HFFc6 (cell line): Measurements from ENCODE around the gene ACVR2B. TPM values are rescaled to one million over a fixed set of nuclear protein-coding genes. Genes with fewer than 3 reads are reported as not detected.

Source experiments
- DNase-seq: peaks from one replicate; pipeline ENCODE4 v3.0.0-alpha.2; 2018
- H3K27ac Mint-ChIP-seq: 2 replicates; pipeline ENCODE4 v1.8.0; 2020; ENCODE audit warnings: mild to moderate bottlenecking, mixed read lengths
- H3K27me3 Mint-ChIP-seq: 2 replicates; pipeline ENCODE4 v1.8.0; 2021; ENCODE audit warnings: mild to moderate bottlenecking, moderate library complexity, mixed read lengths; ENCODE audit not compliant: insufficient read depth
- H3K36me3 Mint-ChIP-seq: 2 replicates; pipeline ENCODE4 v1.8.0; 2021; ENCODE audit warnings: low read depth, mixed read lengths
- H3K4me1 Mint-ChIP-seq: 2 replicates; pipeline ENCODE4 v1.8.0; 2020; ENCODE audit warnings: low read depth, mixed read lengths
- H3K4me3 Mint-ChIP-seq: 2 replicates; pipeline ENCODE4 v1.8.0; 2020; ENCODE audit warnings: mild to moderate bottlenecking, moderate library complexity, mixed read lengths
- H3K9me3 Mint-ChIP-seq: 2 replicates; pipeline ENCODE4 v1.8.0; 2020; ENCODE audit warnings: mild to moderate bottlenecking, mixed read lengths
- total RNA-seq, 6 experiments: library from RNA; stranded (reverse); fragmentation: NEBNext Ultra II Directional; extraction: Animal tissue kit (Norgen Biotek cat#: 25700); gene quantifications; 2 replicates in 1 of 6; 3 replicates in 5 of 6; pipeline ENCODE4 v1.2.3, GENCODE V29; 2021
- TF ChIP-seq, protein P1 (sequence below): fragments of 200-600 bp; sonication (generic); IDR thresholded peaks from 2 replicates; pipeline ENCODE4 v1.5.0; 2021; ENCODE audit warnings: antibody characterized with exemption, mild to moderate bottlenecking

Gene ACVR2B
- total RNA-seq, 6 experiments from 2014 or later: 1.1 to 1.6 (median 1.3) TPM

GRCh38 chr3:38469852-38470251 lies 16.2 kb downstream of the ACVR2B start:
- TF ChIP-seq, protein P1, sequence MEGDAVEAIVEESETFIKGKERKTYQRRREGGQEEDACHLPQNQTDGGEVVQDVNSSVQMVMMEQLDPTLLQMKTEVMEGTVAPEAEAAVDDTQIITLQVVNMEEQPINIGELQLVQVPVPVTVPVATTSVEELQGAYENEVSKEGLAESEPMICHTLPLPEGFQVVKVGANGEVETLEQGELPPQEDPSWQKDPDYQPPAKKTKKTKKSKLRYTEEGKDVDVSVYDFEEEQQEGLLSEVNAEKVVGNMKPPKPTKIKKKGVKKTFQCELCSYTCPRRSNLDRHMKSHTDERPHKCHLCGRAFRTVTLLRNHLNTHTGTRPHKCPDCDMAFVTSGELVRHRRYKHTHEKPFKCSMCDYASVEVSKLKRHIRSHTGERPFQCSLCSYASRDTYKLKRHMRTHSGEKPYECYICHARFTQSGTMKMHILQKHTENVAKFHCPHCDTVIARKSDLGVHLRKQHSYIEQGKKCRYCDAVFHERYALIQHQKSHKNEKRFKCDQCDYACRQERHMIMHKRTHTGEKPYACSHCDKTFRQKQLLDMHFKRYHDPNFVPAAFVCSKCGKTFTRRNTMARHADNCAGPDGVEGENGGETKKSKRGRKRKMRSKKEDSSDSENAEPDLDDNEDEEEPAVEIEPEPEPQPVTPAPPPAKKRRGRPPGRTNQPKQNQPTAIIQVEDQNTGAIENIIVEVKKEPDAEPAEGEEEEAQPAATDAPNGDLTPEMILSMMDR: no peak
- Mint-ChIP-seq H3K27me3 (peaks cover 3% of the 10 kb centered on the region), H3K4me1 (peaks cover 5% of the 10 kb centered on the region; the same call in 1 of the 2 replicates), H3K4me3 (no peak overlapping the region), H3K36me3 (peaks cover 18% of the 10 kb centered on the region), H3K9me3 (peaks cover 16% of the 10 kb centered on the region), H3K27ac (no peak overlapping the region)
- DNase-seq: no peak

GRCh38 chr3:38471260-38471857 lies 17.7 kb downstream of the ACVR2B start:
- TF ChIP-seq, protein P1: no peak
- H3K9me3 Mint-ChIP-seq: peaks cover 16% of the 10 kb centered on the region
- DNase-seq: no peak
- H3K36me3 Mint-ChIP-seq: peaks cover 18% of the 10 kb centered on the region
- H3K4me1 Mint-ChIP-seq: peaks cover 5% of the 10 kb centered on the region; the same call in 1 of the 2 replicates
- peaks cover 3% of the 10 kb centered on the region for H3K27me3 Mint-ChIP-seq
- no peak overlapping the region for H3K27ac Mint-ChIP-seq
- H3K4me3 Mint-ChIP-seq: no peak overlapping the region

DNA sequence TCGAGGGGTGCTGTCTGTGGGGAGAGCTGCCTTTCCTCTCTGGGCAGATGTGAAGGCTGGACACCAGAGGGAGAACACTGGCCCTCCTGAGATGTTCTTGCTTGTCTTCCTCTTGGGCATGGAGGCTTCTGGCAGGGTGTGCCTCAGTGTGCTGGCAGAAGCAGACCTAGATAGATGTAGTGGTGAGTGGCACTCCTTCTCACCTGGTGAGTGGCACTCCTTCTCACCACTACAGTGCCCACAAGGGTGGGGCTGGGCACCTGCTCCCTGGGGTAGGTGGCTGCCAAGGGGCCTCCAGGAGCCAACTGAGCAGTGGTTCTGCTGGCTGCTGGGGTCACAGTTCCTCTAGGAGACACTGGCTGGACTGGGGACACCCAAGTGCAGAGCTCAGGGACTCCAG lies 18.7 kb downstream of the ACVR2B start:
- TF ChIP-seq, protein P1: no peak
- peaks cover 2% of the 10 kb centered on the region; the same call in 1 of the 2 replicates for H3K27me3 Mint-ChIP-seq
- no peak overlapping the region for H3K27ac Mint-ChIP-seq
- peaks cover 18% of the 10 kb centered on the region for H3K36me3 Mint-ChIP-seq
- no peak for DNase-seq
- H3K4me3 Mint-ChIP-seq: no peak overlapping the region
- H3K4me1 Mint-ChIP-seq: no peaks in the 10 kb centered on the region
- H3K9me3 Mint-ChIP-seq: peaks cover 16% of the 10 kb centered on the region

DNA sequence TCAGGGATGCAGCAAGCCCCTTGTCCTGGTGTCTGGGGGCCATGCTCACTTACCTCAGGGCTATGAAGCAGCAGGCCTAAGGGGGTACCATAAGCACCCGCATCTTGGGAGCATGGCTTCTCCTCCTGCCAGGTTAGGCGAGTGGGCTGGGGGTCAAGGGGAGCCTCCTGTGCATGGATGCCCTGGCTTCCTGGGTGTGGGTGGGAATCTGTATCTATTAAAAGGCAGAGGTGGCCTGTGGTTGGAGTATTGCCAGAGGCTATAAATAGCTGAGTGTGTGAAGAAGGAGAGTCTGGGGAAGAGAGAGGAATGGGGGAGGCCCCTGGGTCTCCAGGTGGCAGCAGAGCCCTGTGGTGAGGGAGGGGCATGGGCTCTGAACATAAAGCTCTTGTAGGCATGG lies 19.5 kb downstream of the ACVR2B start:
- H3K27me3 Mint-ChIP-seq: peaks cover 2% of the 10 kb centered on the region; the same call in 1 of the 2 replicates
- H3K4me3 Mint-ChIP-seq: no peak overlapping the region
- peaks cover 18% of the 10 kb centered on the region for H3K36me3 Mint-ChIP-seq
- no peak for DNase-seq
- H3K4me1 Mint-ChIP-seq: no peaks in the 10 kb centered on the region
- peaks cover 16% of the 10 kb centered on the region for H3K9me3 Mint-ChIP-seq
- TF ChIP-seq, protein P1: no peak
- H3K27ac Mint-ChIP-seq: no peak overlapping the region

DNA sequence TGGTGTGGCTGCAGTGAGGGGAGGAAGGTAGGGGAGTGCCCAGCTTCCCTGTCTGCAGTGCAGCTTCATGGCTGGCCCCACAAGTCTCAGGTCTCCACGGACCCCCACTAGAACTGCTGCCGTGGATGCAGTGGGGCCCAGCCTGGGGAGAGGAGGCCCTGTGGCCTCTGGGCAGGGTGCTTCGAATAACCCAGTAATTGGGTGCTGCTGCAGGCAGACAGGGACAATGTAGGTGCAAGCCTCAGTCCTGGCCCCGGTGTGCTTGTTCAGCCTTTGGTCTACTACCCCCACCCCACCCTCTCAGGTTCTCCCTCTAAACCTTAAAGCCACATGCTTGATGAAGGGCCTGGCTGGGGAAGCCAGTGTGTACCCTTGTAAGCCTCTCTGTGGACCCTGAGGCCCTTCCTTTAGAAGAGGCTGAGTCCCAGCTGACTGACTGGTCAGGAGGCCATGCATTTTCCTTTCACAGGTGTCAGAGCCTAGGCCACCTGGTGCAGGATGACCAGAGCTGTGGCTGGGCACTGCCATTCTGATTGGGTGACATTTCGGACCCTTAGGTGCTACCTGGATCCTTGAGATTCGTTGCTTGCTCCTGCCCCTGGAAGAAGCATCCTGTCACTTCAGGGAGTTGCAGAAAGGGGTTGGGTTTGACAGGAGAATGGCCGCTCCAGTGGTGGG lies 21.4 kb downstream of the ACVR2B start:
- Mint-ChIP-seq H3K27me3 (peaks cover 2% of the 10 kb centered on the region; the same call in 1 of the 2 replicates), H3K36me3 (peaks cover 6% of the 10 kb centered on the region; the same call in 1 of the 2 replicates), H3K9me3 (peaks cover 4% of the 10 kb centered on the region), H3K4me1 (no peaks in the 10 kb centered on the region), H3K27ac (no peak overlapping the region), H3K4me3 (no peak overlapping the region)
- TF ChIP-seq, protein P1: no peak
- no peak for DNase-seq
